ENCODE results near the gene TPK1. TPM values are rescaled to one million over a fixed set of nuclear protein-coding genes. Genes with fewer than 3 reads are reported as not detected.

TPK1 gene
- polyA plus RNA-seq, 1 experiment: 0.38 TPM

DNA sequence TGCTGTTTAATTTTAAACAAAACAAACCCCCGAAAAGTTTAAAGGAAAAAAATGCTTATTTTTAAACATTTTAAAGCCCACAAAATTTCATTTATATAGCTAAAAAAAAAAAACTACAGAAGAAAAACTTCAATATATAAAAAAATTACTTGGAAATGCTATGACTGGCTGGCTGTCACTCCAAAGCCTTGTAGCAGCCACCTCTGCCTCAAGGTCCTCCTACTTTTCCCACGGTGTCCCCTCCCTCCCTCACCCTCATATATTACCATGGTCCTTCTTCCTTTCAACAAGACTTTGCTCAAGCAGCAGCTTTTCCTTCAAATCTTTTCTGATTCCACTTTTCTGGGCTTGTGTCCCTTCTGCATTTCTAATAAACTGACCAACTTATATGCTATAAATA is 122.0 kb downstream of the TPK1 start:
- no peak overlapping the region for H3K27ac ChIP-seq (ENCODE audit: low read depth, low read length)
- POLR2A ChIA-PET: no interaction called here
- no peak overlapping the region for H3K4me3 ChIP-seq (ENCODE audit: low read depth, low read length)
- no peak for TF ChIP-seq CTCF (IDR thresholded peaks at IDR 0.05; ENCODE audit: low read depth, low read length)
- DNase-seq (ENCODE audit: low read depth, low spot score): no peak
- CTCF ChIA-PET: no interaction called here
- no peaks in the 10 kb centered on the region for H3K27me3 ChIP-seq (ENCODE audit: control insufficient read depth, insufficient read depth, low read length)
- peaks cover 12% of the 10 kb centered on the region for H3K9me3 ChIP-seq (ENCODE audit: control insufficient read depth, insufficient read depth, low read length)

DNA sequence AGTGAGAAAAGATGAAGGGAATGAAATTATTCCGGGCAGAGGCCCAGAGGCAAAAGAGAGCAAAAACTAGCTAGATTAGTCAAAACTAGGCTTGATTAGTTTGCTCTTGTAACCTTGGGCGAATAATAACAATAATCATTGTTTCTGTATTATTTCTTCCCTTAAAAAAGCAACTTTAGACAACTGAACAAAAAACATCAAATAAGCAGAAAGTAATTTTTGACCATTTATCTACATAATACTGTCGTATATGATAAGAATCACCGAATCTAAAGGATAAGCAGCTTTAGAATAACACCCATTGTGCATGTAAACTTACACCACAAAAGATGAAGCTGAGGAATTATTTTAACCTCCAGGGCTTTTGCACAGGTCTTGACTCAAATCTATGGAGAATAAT is 125.1 kb downstream of the TPK1 start:
- H3K9me3 ChIP-seq (ENCODE audit: control insufficient read depth, insufficient read depth, low read length): peaks cover 4% of the 10 kb centered on the region; the same call in 1 of the 2 replicates
- H3K27ac ChIP-seq (ENCODE audit: low read depth, low read length): no peak overlapping the region
- ChIA-PET POLR2A (no interaction called here), CTCF (no interaction called here)
- H3K4me3 ChIP-seq (ENCODE audit: low read depth, low read length): no peak overlapping the region
- no peak for DNase-seq (ENCODE audit: low read depth, low spot score)
- no peak for TF ChIP-seq CTCF (IDR thresholded peaks at IDR 0.05; ENCODE audit: low read depth, low read length)
- H3K27me3 ChIP-seq (ENCODE audit: control insufficient read depth, insufficient read depth, low read length): no peaks in the 10 kb centered on the region

- Histone ChIP-seq H3K27ac (ENCODE audit: low read depth, low read length) (no peak overlapping the region), H3K4me3 (ENCODE audit: low read depth, low read length) (no peak overlapping the region), H3K9me3 (ENCODE audit: control insufficient read depth, insufficient read depth, low read length) (peaks cover 4% of the 10 kb centered on the region; the same call in 1 of the 2 replicates), H3K27me3 (ENCODE audit: control insufficient read depth, insufficient read depth, low read length) (no peaks in the 10 kb centered on the region)
- DNase-seq (ENCODE audit: low read depth, low spot score): no peak
- POLR2A ChIA-PET: no interaction called here
- CTCF ChIA-PET: no interaction called here
- no peak for TF ChIP-seq CTCF (IDR thresholded peaks at IDR 0.05; ENCODE audit: low read depth, low read length)
Observed at GRCh38 chr7:144709066-144709465, 126.8 kb downstream of the TPK1 start.

GRCh38 chr7:144691240-144691639 is 144.6 kb downstream of the TPK1 start:
- ChIA-PET CTCF (no interaction called here), POLR2A (no interaction called here)
- no peak overlapping the region for H3K4me3 ChIP-seq (ENCODE audit: low read depth, low read length)
- no peaks in the 10 kb centered on the region; the same call in 1 of the 2 replicates for H3K9me3 ChIP-seq (ENCODE audit: control insufficient read depth, insufficient read depth, low read length)
- TF ChIP-seq CTCF (IDR thresholded peaks at IDR 0.05; ENCODE audit: low read depth, low read length): no peak
- no peak overlapping the region for H3K27ac ChIP-seq (ENCODE audit: low read depth, low read length)
- no peaks in the 10 kb centered on the region for H3K27me3 ChIP-seq (ENCODE audit: control insufficient read depth, insufficient read depth, low read length)
- no peak for DNase-seq (ENCODE audit: low read depth, low spot score)

- no peaks in the 10 kb centered on the region for H3K27me3 ChIP-seq (ENCODE audit: control insufficient read depth, insufficient read depth, low read length)
- CTCF ChIA-PET: no interaction called here
- DNase-seq (ENCODE audit: low read depth, low spot score): no peak
- no peak overlapping the region for H3K4me3 ChIP-seq (ENCODE audit: low read depth, low read length)
- POLR2A ChIA-PET: no interaction called here
- no peak for TF ChIP-seq CTCF (IDR thresholded peaks at IDR 0.05; ENCODE audit: low read depth, low read length)
- H3K27ac ChIP-seq (ENCODE audit: low read depth, low read length): no peak overlapping the region
- peaks cover 3% of the 10 kb centered on the region; the same call in 1 of the 2 replicates for H3K9me3 ChIP-seq (ENCODE audit: control insufficient read depth, insufficient read depth, low read length)
Observed at GRCh38 chr7:144682581-144683280, 153.1 kb downstream of the TPK1 start.
